ENCODE measurements around the gene TRIM63. TPM values are rescaled to one million over a fixed set of nuclear protein-coding genes. Genes with fewer than 3 reads are reported as not detected.
"Not testable (repeated sequence)": the region's sequence is repeated elsewhere in the genome, so short reads cannot be mapped to it uniquely, and the experiment has no call there.

The TRIM63 gene
- polyA plus RNA-seq, 1 experiment = not detected

- H3K4me3 ChIP-seq (ENCODE audit: low read depth, low read length) = no peak overlapping the region
- peaks cover 32% of the 10 kb centered on the region for H3K27me3 ChIP-seq (ENCODE audit: control insufficient read depth, insufficient read depth, low read length)
- TF ChIP-seq CTCF (IDR thresholded peaks at IDR 0.05; ENCODE audit: low read depth, low read length) = no peak
- CTCF ChIA-PET = no interaction called here
- no peak for DNase-seq (ENCODE audit: low read depth, low spot score)
- POLR2A ChIA-PET = no interaction called here
- H3K27ac ChIP-seq (ENCODE audit: low read depth, low read length) = no peak overlapping the region
- no peaks in the 10 kb centered on the region; the same call in 1 of the 2 replicates for H3K9me3 ChIP-seq (ENCODE audit: control insufficient read depth, insufficient read depth, low read length)
Measured at GRCh38 chr1:26094076-26094669, 26.7 kb upstream of the TRIM63 start.

GRCh38 chr1:26093569-26093968 is 26.1 kb upstream of the TRIM63 start:
- CTCF ChIA-PET; DNase-seq (ENCODE audit: low read depth, low spot score); H3K9me3 ChIP-seq (ENCODE audit: control insufficient read depth, insufficient read depth, low read length); POLR2A ChIA-PET; H3K27ac ChIP-seq (ENCODE audit: low read depth, low read length); H3K4me3 ChIP-seq (ENCODE audit: low read depth, low read length): not testable (repeated sequence)
- H3K27me3 ChIP-seq (ENCODE audit: control insufficient read depth, insufficient read depth, low read length) = peaks cover 32% of the 10 kb centered on the region

- POLR2A ChIA-PET = no interaction called here
- CTCF ChIA-PET = interaction anchor here (1.3 kb wide), 1 partner anchor 52 kb away, joined by 5 read pairs; no protein-coding TSS in a partner anchor
- no peak overlapping the region for H3K4me3 ChIP-seq (ENCODE audit: low read depth, low read length)
- no peak overlapping the region for H3K27ac ChIP-seq (ENCODE audit: low read depth, low read length)
- no peaks in the 10 kb centered on the region; the same call in 1 of the 2 replicates for H3K9me3 ChIP-seq (ENCODE audit: control insufficient read depth, insufficient read depth, low read length)
- no peak for DNase-seq (ENCODE audit: low read depth, low spot score)
- TF ChIP-seq CTCF (IDR thresholded peaks at IDR 0.05; ENCODE audit: low read depth, low read length) = no peak
- H3K27me3 ChIP-seq (ENCODE audit: control insufficient read depth, insufficient read depth, low read length) = peaks cover 32% of the 10 kb centered on the region
Measured at GRCh38 chr1:26092422-26092821, 25.0 kb upstream of the TRIM63 start.

GRCh38 chr1:26090893-26091292 is 23.5 kb upstream of the TRIM63 start:
- Histone ChIP-seq H3K4me3 (ENCODE audit: low read depth, low read length) (no peak overlapping the region), H3K9me3 (ENCODE audit: control insufficient read depth, insufficient read depth, low read length) (no peaks in the 10 kb centered on the region; the same call in 1 of the 2 replicates), H3K27ac (ENCODE audit: low read depth, low read length) (no peak overlapping the region), H3K27me3 (ENCODE audit: control insufficient read depth, insufficient read depth, low read length) (peaks cover 35% of the 10 kb centered on the region)
- no peak for TF ChIP-seq CTCF (IDR thresholded peaks at IDR 0.05; ENCODE audit: low read depth, low read length)
- no peak for DNase-seq (ENCODE audit: low read depth, low spot score)
- CTCF ChIA-PET = no interaction called here
- POLR2A ChIA-PET = no interaction called here

GRCh38 chr1:26089125-26089524 is 21.7 kb upstream of the TRIM63 start:
- POLR2A ChIA-PET = no interaction called here

More at GRCh38 chr1:26089125-26089524, 21.7 kb upstream of the TRIM63 start:
- no peaks in the 10 kb centered on the region for H3K9me3 ChIP-seq (ENCODE audit: control insufficient read depth, insufficient read depth, low read length)
- CTCF ChIA-PET = no interaction called here
- no peak for TF ChIP-seq CTCF (IDR thresholded peaks at IDR 0.05; ENCODE audit: low read depth, low read length)
- peaks cover 38% of the 10 kb centered on the region for H3K27me3 ChIP-seq (ENCODE audit: control insufficient read depth, insufficient read depth, low read length)
- no peak overlapping the region for H3K27ac ChIP-seq (ENCODE audit: low read depth, low read length)
- H3K4me3 ChIP-seq (ENCODE audit: low read depth, low read length) = no peak overlapping the region
- DNase-seq (ENCODE audit: low read depth, low spot score) = no peak
